Putamen (tissue), 1 donor: ENCODE results near the gene C11orf21.
"Not testable (repeated sequence)": the region's sequence is repeated elsewhere in the genome, so short reads cannot be mapped to it uniquely, and the experiment has no call there.

ENCODE experiments used
- DNase-seq: peaks from one replicate; pipeline ENCODE4 v3.0.0-alpha.2; 2016; ENCODE audit warnings: low spot score

Gene C11orf21

GRCh38 chr11:2295971-2296912, 5.5 kb downstream of the C11orf21 start:
- DNase-seq: no peak

- DNase-seq: no peak
Observed at GRCh38 chr11:2294926-2295290, 6.8 kb downstream of the C11orf21 start.

- DNase-seq: no peak
Observed at GRCh38 chr11:2293984-2294925, 7.5 kb downstream of the C11orf21 start.

DNA sequence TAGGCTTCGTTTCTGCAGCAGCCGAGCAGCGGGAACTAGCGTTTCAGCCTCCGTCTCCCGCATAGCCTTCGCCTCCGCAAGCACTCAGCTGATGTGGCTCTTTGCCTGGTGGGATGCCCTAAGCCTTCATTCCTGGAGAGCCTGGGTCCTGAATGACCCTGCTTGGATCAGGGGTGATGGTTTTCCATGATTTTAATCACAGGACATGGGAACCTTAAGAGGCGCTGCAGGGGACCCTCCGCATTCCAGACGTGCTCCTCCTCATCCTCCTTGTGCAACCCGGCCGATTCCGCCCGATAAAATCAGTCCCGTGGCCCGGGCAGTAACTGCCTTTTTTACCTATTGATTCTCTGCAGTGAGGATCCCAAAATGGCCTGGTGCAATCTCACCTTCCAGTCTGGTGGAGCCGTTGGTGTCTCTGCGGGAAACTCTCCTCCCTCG, 8.2 kb downstream of the C11orf21 start:
- no peak for DNase-seq

GRCh38 chr11:2290351-2290841, 11.3 kb downstream of the C11orf21 start:
- no peak for DNase-seq

DNA sequence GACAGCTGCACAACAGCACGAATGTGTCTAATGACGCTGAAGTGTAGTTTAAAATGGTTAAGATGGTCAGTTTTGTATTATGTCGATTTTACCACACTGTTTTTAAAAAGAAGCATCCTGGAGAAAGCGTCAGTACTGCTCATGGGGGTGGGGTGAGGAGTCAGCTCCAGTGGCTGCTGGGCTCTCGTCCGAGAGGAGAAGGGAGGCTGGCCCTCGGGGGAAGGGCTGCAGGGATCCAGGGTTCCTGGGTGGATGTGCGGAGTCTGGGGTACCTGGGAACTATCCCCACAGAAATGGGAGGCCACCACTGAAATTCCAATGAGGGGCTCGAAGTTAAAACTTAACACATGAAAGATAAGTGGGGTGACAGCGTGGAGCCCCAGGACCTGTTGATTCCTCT, 11.9 kb downstream of the C11orf21 start:
- no peak for DNase-seq

- no peak for DNase-seq
Observed at GRCh38 chr11:2289350-2289749, 12.4 kb downstream of the C11orf21 start.

DNA sequence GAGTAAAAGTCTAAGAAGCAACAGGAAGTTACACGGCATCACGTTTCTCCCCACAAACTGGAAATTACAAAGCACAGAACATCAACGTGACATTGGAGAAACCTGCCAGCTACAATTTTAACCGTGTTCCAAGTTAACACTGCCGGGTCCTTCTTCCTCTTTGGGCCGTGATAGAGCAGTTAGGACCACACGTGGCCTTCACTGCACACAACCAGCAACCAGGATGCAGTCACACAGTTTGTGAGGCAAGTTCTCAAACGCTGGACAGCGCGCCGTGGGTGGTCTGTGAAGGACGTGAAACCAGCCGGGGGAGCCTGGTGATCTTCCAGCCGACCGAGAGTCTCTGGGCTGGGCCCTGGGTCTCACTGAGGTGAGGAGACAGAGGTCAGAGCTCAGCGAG, 14.6 kb downstream of the C11orf21 start:
- no peak for DNase-seq

- not testable (repeated sequence) for DNase-seq
Observed at GRCh38 chr11:2286350-2286749, 15.4 kb downstream of the C11orf21 start.

- DNase-seq: no peak
Observed at GRCh38 chr11:2280208-2280607, 21.5 kb downstream of the C11orf21 start.

DNA sequence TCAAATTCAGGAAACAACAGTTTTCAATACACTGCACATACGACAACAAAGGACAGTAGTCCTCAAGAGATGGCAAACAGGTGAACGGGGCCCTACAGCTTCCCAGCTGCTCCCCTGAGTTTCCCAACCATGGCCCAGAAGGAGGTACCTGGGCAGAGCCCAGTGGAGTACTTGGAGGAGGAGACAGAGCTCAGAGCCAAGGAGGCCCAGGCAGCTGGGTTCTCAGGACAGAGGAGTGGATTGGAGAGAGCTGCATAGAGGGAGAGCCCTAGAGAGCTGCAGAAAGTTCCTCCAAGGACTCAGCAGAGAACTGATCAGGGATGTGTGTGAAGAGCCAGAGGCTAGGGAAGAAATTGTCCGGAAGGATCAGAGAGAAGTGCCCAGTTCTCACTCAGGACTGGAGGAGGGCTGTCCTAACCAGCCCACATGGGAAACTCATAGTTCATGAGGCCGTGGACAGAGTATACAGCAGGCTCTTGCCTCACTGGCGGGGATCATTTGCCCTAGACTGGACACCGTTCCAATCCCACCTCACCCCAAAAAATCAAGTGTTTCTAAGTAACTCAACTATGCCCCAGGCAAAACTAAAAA, 23.7 kb downstream of the C11orf21 start:
- no peak for DNase-seq

- no peak for DNase-seq
Observed at GRCh38 chr11:2277008-2277346, 24.7 kb downstream of the C11orf21 start.

DNA sequence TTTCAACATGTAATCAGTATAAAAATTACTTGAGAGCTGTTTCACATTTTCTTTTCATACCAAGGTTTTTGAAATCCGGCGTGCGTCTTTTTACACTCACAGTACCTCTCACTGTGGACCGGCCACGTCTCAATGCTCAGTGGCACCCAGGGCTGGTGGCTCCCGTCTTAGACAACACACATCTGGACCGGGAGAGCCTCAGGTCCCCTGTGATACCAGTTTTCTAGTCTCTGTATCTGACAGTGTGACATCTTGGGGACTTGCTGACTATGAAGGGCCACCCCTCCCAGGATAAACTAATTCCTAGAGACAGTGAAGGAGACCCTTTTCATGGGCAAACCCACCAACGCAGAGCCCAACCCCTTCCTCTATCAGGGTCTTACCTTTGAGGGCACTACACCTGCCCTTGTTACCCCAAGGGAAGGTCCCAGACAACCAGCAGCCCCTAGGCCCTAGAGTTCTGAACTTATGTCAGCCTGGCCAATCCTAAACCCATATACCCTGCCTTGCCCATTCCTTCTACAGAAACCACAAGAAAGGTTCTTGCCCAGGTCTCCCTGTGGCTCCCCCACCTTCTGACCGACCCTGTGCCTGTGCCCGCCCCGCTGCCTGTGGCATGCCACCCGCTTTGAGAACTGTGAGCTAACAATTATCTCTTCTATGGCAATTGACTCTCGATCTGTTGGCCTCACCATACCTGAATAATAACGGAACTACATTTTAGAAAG, 25.3 kb downstream of the C11orf21 start:
- no peak for DNase-seq

DNA sequence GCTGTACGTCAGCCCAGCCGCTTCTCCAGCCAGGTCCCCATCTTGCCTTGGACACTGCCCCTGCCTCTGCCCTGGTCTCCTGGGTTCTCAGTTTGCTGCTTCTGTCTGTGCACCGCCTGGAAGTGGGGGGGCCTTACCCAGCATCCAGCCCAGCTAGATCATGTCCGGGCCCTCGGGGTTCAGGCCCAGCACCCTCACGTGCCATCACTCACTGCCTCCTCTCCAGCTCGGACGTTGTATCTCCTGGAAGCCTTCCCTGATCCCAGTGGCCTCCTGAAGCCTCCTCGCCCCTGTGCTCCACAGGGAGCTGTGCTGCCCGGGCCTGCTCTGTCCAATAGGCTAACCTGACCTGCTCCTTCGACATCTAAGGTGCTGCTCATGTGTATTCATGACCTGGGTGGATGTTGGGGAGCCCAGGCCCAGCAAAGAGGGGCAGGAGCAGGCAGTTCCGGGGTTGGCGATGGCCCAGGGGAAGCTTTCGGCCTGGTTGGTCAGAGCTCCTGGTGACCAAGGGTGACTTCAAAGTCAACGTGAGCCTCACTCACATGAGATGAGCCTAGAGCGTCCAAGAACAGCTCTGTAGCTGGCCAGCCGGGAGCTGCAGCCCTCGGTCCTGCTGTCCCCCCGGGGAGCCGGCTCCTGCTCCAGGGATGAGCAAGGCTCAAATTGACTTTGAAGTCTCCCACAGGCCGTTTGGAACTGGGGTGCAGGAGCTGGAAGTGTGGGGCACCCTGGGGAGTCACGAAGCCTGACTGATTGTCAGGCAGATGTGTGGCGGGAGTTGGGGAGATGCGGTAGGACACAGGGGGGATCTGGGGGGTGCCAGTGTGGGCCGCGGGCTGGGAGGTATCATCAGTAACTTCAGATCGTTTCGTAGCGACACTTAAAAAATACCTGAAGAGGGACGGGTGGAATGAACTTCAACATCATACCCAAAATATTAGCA, 26.1 kb downstream of the C11orf21 start:
- DNase-seq: no peak

DNA sequence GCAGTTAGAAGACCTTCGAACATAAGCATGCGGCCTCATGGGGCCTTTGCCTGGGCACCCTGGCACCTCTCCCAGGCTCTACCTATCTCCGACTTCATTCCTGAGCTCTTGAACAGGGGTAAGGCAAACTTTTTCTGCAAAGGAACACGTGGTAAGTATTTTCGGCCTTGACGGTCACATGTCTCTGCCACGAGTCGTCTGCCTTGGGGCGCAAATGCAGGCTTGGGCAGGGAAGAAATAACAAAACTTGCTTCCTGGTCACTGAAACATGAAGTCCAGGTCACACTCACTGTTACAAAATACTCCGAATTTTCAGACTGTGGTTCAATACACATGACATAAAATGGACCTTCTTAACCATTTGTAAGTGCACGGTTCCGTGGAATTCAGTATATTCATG, 27.9 kb downstream of the C11orf21 start:
- no peak for DNase-seq

DNA sequence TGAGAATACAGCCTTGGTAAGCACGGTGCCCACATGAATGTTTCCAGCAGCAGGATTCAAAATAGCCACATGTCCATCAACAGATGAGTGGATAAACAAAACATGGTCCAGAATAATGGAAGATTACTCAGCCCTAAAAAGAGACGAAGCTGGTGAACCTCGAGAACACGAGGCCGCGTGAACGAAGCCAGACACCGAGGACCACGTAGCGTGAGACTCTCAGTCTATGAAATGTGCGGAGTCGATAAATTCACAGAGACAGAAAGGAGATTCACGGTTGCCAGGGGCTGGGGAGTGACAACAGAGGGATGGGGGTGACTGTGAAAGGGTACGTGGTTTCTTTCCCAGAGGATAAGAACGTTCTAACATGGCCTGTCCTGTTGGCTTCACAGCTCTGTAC, 28.4 kb downstream of the C11orf21 start:
- DNase-seq: no peak

DNA sequence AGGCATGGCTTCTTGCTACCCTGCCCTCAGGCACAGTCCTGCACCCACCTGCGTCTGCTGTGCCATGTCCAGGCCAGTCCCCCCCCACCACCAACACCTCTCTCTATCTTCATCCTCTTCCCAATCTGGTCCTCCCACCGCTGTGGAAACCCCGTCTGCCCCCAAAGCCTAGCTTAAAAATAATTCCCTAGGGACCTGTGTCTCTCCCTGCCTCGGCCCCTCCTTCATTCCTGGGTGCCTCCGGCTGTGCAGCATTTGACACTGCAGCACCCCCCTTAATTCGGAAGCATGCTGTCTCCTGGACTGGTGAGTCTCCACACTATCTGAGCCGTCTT, 28.8 kb downstream of the C11orf21 start:
- no peak for DNase-seq

GRCh38 chr11:2272228-2272945, 29.3 kb downstream of the C11orf21 start:
- no peak for DNase-seq

- no peak for DNase-seq
Observed at GRCh38 chr11:2271327-2272227, 30.1 kb downstream of the C11orf21 start.
